ENCODE measurements around the gene RASA2. TPM values are rescaled to one million over a fixed set of nuclear protein-coding genes. Genes with fewer than 3 reads are reported as not detected.

The RASA2 gene
- total and polyA plus RNA-seq, 9 of the 15 experiments (the other 6 are each of a cell fraction or from before 2014, with no cell fraction given), result 2.0 to 12.8 (median 9.5) TPM

GRCh38 chr3:141575879-141576743 is 89.3 kb downstream of the RASA2 start:
- H3K36me3 ChIP-seq (ENCODE audit: control insufficient read depth, insufficient read depth, low read length), result peaks cover 53% of the 10 kb centered on the region
- in situ Hi-C loops (cut with MboI), result no loop called here
- FAIRE-seq, result peak; percentile 78
- TF ChIP-seq CBFB (CRISPR knock-in tag; IDR thresholded peaks at IDR 0.05) (no peak), CHD7 (IDR thresholded peaks at IDR 0.05; ENCODE audit: low read depth, low read length) (no peak), ZNF436 (CRISPR knock-in tag; IDR thresholded peaks at IDR 0.05) (no peak), SETDB1 (IDR thresholded peaks at IDR 0.05; ENCODE audit: low read length) (no peak), ZNF311 (CRISPR knock-in tag; IDR thresholded peaks at IDR 0.05) (no peak), RFX7 (CRISPR knock-in tag; IDR thresholded peaks at IDR 0.05) (no peak)

More at GRCh38 chr3:141575879-141576743, 89.3 kb downstream of the RASA2 start:
- ChIA-PET CTCF (ENCODE audit: low intra/inter-chr PET ratio) (interaction anchor here (0.8 to 1.8 kb wide), 2 partner anchors 163 to 422 kb away, joined by 3 to 5 read pairs; no protein-coding TSS in a partner anchor), POLR2A (no interaction called here)
- Histone ChIP-seq H3K4me1 (replicated peaks in 1 of 2; ENCODE audit: control insufficient read depth in 2 of 2, insufficient read depth in 2 of 2, low read length in 2 of 2) (no peaks in the 10 kb centered on the region), H3K79me2 (ENCODE audit: control insufficient read depth, insufficient read depth, low read length) (no peaks in the 10 kb centered on the region), H3K27me3 (ENCODE audit: control insufficient read depth in 2 of 2, insufficient read depth in 2 of 2, low read length in 2 of 2) (no peaks in the 10 kb centered on the region), H3K9me1 (ENCODE audit: control insufficient read depth, insufficient read depth, low read length) (no peaks in the 10 kb centered on the region), H3K9ac (ENCODE audit: insufficient read depth in 1 of 2, low read depth in 2 of 2, low read length in 2 of 2) (no peak overlapping the region), H3K4me2 (ENCODE audit: insufficient read depth, low read length) (no peak overlapping the region), H3K27ac (ENCODE audit: extremely low read depth, low read depth, low read length) (no peak overlapping the region), H4K20me1 (replicated peaks; ENCODE audit: control insufficient read depth, insufficient read depth, low read length) (no peaks in the 10 kb centered on the region), H3K9me3 (replicated peaks; ENCODE audit: control insufficient read depth, insufficient read depth, low read depth, low read length) (no peaks in the 10 kb centered on the region), H3K4me3 (no peak overlapping the region), H2AFZ (ENCODE audit: low read depth, low read length) (no peak overlapping the region)
- ATAC-seq (peak; percentile 83), DNase-seq (ENCODE audit: extremely low read depth in 1 of 4, low spot score in 3 of 4) (peak in 2 of 4 experiments; percentile 10 to 15)
- intact Hi-C loops (cut with micrococcal nuclease), result loop anchor here (1.0 to 10.0 kb wide), 4 partner anchors 68 to 699 kb away; partner anchors contain the start of gene RNF7
- no TSS peak for BruUV-seq (replicated peaks)
- 78% methylated on average over 13 of the region's 13 CpGs for WGBS (ENCODE audit: insufficient coverage, low coverage, missing lambda C conversion rate)

All from K562 (cell line).